NOMO-1 treated with dmso at 0.1 percent for 144 hours (cell line): ENCODE results near the gene NSG2.

Source experiments
- DNase-seq: peaks from one replicate; lab custom pipeline; 2025; ENCODE audit not compliant: unreplicated experiment; lab: John Stamatoyannopoulos, UW

The NSG2 gene

GRCh38 chr5:174059247-174059646 is 13.7 kb downstream of the NSG2 start:
- DNase-seq, result no peak

- DNase-seq, result no peak
These were observed 17.7 kb downstream of the NSG2 start for GRCh38 chr5:174063082-174063756.

- DNase-seq, result peak; percentile 1
These were observed 18.7 kb downstream of the NSG2 start for GRCh38 chr5:174064171-174064570.

GRCh38 chr5:174065528-174066197 is 20.2 kb downstream of the NSG2 start:
- DNase-seq, result no peak

GRCh38 chr5:174067499-174067898 is 22.0 kb downstream of the NSG2 start:
- DNase-seq, result no peak

- no peak for DNase-seq
These were observed 26.0 kb downstream of the NSG2 start for GRCh38 chr5:174071484-174071883.

- DNase-seq, result no peak
These were observed 27.7 kb downstream of the NSG2 start for GRCh38 chr5:174073122-174073660.

- no peak for DNase-seq
These were observed 28.9 kb downstream of the NSG2 start for GRCh38 chr5:174074369-174074768.

- DNase-seq, result no peak
These were observed 32.9 kb downstream of the NSG2 start for GRCh38 chr5:174078416-174078815.

- no peak for DNase-seq
These were observed 36.8 kb downstream of the NSG2 start for GRCh38 chr5:174082286-174082685.

GRCh38 chr5:174083056-174083827 is 37.7 kb downstream of the NSG2 start:
- no peak for DNase-seq

- DNase-seq, result no peak
These were observed 39.2 kb downstream of the NSG2 start for GRCh38 chr5:174084691-174085154.

GRCh38 chr5:174086751-174087150 is 41.2 kb downstream of the NSG2 start:
- DNase-seq, result no peak

- no peak for DNase-seq
These were observed 42.3 kb downstream of the NSG2 start for GRCh38 chr5:174087783-174088182.

- no peak for DNase-seq
These were observed 44.6 kb downstream of the NSG2 start for GRCh38 chr5:174090129-174090528.

- DNase-seq, result no peak
These were observed 47.6 kb downstream of the NSG2 start for GRCh38 chr5:174093123-174093522.

- DNase-seq, result no peak
These were observed 49.5 kb downstream of the NSG2 start for GRCh38 chr5:174094857-174095606.

GRCh38 chr5:174096619-174097018 is 51.1 kb downstream of the NSG2 start:
- DNase-seq, result no peak

- no peak for DNase-seq
These were observed 52.1 kb downstream of the NSG2 start for GRCh38 chr5:174097486-174098185.

- DNase-seq, result no peak
These were observed 53.2 kb downstream of the NSG2 start for GRCh38 chr5:174098694-174099093.
